Hematopoietic multipotent progenitor cell treated with erythropoietin and hydrocortisone succinate and interleukin-3 and kit ligand, for 4 days (in vitro differentiated cells): Measurements from ENCODE around the gene ARL9.

Experiments used
- DNase-seq: peaks from one replicate; pipeline ENCODE4 v3.0.0-alpha.2; 2015

The ARL9 gene

GRCh38 chr4:56505269-56506130 lies at the start of gene ARL9:
ARL9 (plus strand) TSS chr4:56505791; CDS start chr4:56505863, 72 bp downstream.
- DNase-seq = peak; percentile 71

- no peak for DNase-seq
Observed at GRCh38 chr4:56460085-56460484, 45.5 kb upstream of the ARL9 start.

GRCh38 chr4:56462157-56462556 lies 43.4 kb upstream of the ARL9 start:
- no peak for DNase-seq

- DNase-seq = peak; percentile 31
Observed at GRCh38 chr4:56463711-56464110, 41.9 kb upstream of the ARL9 start.

- no peak for DNase-seq
Observed at GRCh38 chr4:56464581-56464980, 41.0 kb upstream of the ARL9 start.

- no peak for DNase-seq
Observed at GRCh38 chr4:56465599-56466295, 39.8 kb upstream of the ARL9 start.

- DNase-seq = peak; percentile 75
Observed at GRCh38 chr4:56466296-56466761, 39.3 kb upstream of the ARL9 start.

GRCh38 chr4:56466910-56467283 lies 38.7 kb upstream of the ARL9 start:
- DNase-seq = no peak

GRCh38 chr4:56467284-56468096 lies 38.1 kb upstream of the ARL9 start, which contains the start of gene SRP72:
SRP72 (plus strand) TSS chr4:56467617; CDS start chr4:56467636, 19 bp downstream.
- peak; percentile 98 for DNase-seq

- no peak for DNase-seq
Observed at GRCh38 chr4:56468097-56468422, 37.5 kb upstream of the ARL9 start.

GRCh38 chr4:56469489-56470210 lies 35.9 kb upstream of the ARL9 start:
- peak; percentile 61 for DNase-seq

- DNase-seq = no peak
Observed at GRCh38 chr4:56475917-56476316, 29.7 kb upstream of the ARL9 start.

- DNase-seq = peak; percentile 65
Observed at GRCh38 chr4:56477192-56477702, 28.3 kb upstream of the ARL9 start.

GRCh38 chr4:56480691-56481090 lies 24.9 kb upstream of the ARL9 start:
- no peak for DNase-seq

GRCh38 chr4:56496241-56496640 lies 9.3 kb upstream of the ARL9 start:
- DNase-seq = no peak

GRCh38 chr4:56511098-56511497 lies 5.5 kb downstream of the ARL9 start:
- no peak for DNase-seq

- DNase-seq = no peak
Observed at GRCh38 chr4:56512166-56512565, 6.6 kb downstream of the ARL9 start.

GRCh38 chr4:56513517-56513916 lies 7.9 kb downstream of the ARL9 start:
- peak; percentile 80 for DNase-seq

- peak; percentile 94 for DNase-seq
Observed at GRCh38 chr4:56530269-56531148, 24.9 kb downstream of the ARL9 start.

GRCh38 chr4:56531149-56531770 lies 25.7 kb downstream of the ARL9 start:
- no peak for DNase-seq

- peak; percentile 65 for DNase-seq
Observed at GRCh38 chr4:56531823-56532222, 26.2 kb downstream of the ARL9 start.
